ENCODE data around the gene EIF4G3.
A peak's percentile ranks its signal among the peaks of the same experiment; 100 is the strongest.

EIF4G3 gene

GRCh38 chr1:21012937-21013336 lies 163.8 kb downstream of the EIF4G3 start:
- CTCF ChIA-PET = interaction anchor here (2.1 kb wide), 1 partner anchor 25 kb away, joined by 5 read pairs; no protein-coding TSS in a partner anchor
- Histone ChIP-seq H3K27me3 (replicated peaks in 2 of 5; ENCODE audit: control insufficient read depth in 4 of 5, insufficient read depth in 5 of 5, low read length in 4 of 5) (no peaks in the 10 kb centered on the region), H3K27ac (ENCODE audit: insufficient read depth in 1 of 2, low read depth in 1 of 2, low read length in 2 of 2, poor library complexity in 1 of 2, severe bottlenecking in 2 of 2) (no peak overlapping the region), H3K9me3 (ENCODE audit: control extremely low read depth in 1 of 5, control insufficient read depth in 4 of 5, insufficient read depth in 2 of 5, low read depth in 1 of 5, low read length in 4 of 5) (peaks cover 0 to 1% (median 0%) of the 10 kb centered on the region in 5 experiments), H3K4me1 (ENCODE audit: control extremely low read depth in 1 of 4, control insufficient read depth in 4 of 4, insufficient read depth in 4 of 4, low read length in 3 of 4) (peaks cover 0 to 5% (median 0%) of the 10 kb centered on the region in 4 experiments), H3K4me3 (ENCODE audit: control insufficient read depth in 1 of 7, extremely low read depth in 1 of 7, insufficient read depth in 4 of 7, low read depth in 2 of 7, low read length in 6 of 7) (no peak overlapping the region), H3K36me3 (ENCODE audit: control insufficient read depth in 4 of 4, insufficient read depth in 4 of 4, low read length in 3 of 4) (no peaks in the 10 kb centered on the region)
- POLR2A ChIA-PET = no interaction called here
- no CpG with 5 or more reads among the region's 5 CpGs for WGBS (ENCODE audit: insufficient coverage)
- DNase-seq = no peak

GRCh38 chr1:21007876-21008275 lies 168.8 kb downstream of the EIF4G3 start:
- WGBS (ENCODE audit: insufficient coverage) = no CpG with 5 or more reads among the region's 1 CpG
- Histone ChIP-seq H3K4me1 (ENCODE audit: control extremely low read depth in 1 of 4, control insufficient read depth in 4 of 4, insufficient read depth in 4 of 4, low read length in 3 of 4) (peaks cover 3 to 16% (median 11%) of the 10 kb centered on the region in 4 experiments), H3K27me3 (replicated peaks in 2 of 5; ENCODE audit: control insufficient read depth in 4 of 5, insufficient read depth in 5 of 5, low read length in 4 of 5) (no peaks in the 10 kb centered on the region), H3K4me3 (ENCODE audit: control insufficient read depth in 1 of 7, extremely low read depth in 1 of 7, insufficient read depth in 4 of 7, low read depth in 2 of 7, low read length in 6 of 7) (no peak overlapping the region), H3K27ac (ENCODE audit: insufficient read depth in 1 of 2, low read depth in 1 of 2, low read length in 2 of 2, poor library complexity in 1 of 2, severe bottlenecking in 2 of 2) (no peak overlapping the region), H3K9me3 (ENCODE audit: control extremely low read depth in 1 of 5, control insufficient read depth in 4 of 5, insufficient read depth in 2 of 5, low read depth in 1 of 5, low read length in 4 of 5) (no peaks in the 10 kb centered on the region), H3K36me3 (ENCODE audit: control insufficient read depth in 4 of 4, insufficient read depth in 4 of 4, low read length in 3 of 4) (no peaks in the 10 kb centered on the region)
- no peak for DNase-seq
- POLR2A ChIA-PET = no interaction called here
- CTCF ChIA-PET = interaction anchor here (1.1 to 2.3 kb wide), 4 partner anchors 9 to 24 kb away, joined by 4 to 7 read pairs (median 5); no protein-coding TSS in a partner anchor

GRCh38 chr1:21005466-21006239 lies 171.0 kb downstream of the EIF4G3 start:
- WGBS (ENCODE audit: insufficient coverage) = 85% methylated on average over 4 of the region's 4 CpGs
- peaks cover 0 to 2% (median under 1%) of the 10 kb centered on the region in 4 experiments for H3K36me3 ChIP-seq (ENCODE audit: control insufficient read depth in 4 of 4, insufficient read depth in 4 of 4, low read length in 3 of 4)
- H3K9me3 ChIP-seq (ENCODE audit: control extremely low read depth in 1 of 5, control insufficient read depth in 4 of 5, insufficient read depth in 2 of 5, low read depth in 1 of 5, low read length in 4 of 5) = no peaks in the 10 kb centered on the region
- peaks cover 3 to 14% (median 10%) of the 10 kb centered on the region in 4 experiments for H3K4me1 ChIP-seq (ENCODE audit: control extremely low read depth in 1 of 4, control insufficient read depth in 4 of 4, insufficient read depth in 4 of 4, low read length in 3 of 4)
- DNase-seq = no peak
- ChIA-PET CTCF (no interaction called here), POLR2A (no interaction called here)
- no peak overlapping the region for H3K27ac ChIP-seq (ENCODE audit: insufficient read depth in 1 of 2, low read depth in 1 of 2, low read length in 2 of 2, poor library complexity in 1 of 2, severe bottlenecking in 2 of 2)
- H3K27me3 ChIP-seq (replicated peaks in 2 of 5; ENCODE audit: control insufficient read depth in 4 of 5, insufficient read depth in 5 of 5, low read length in 4 of 5) = no peaks in the 10 kb centered on the region
- no peak overlapping the region for H3K4me3 ChIP-seq (ENCODE audit: control insufficient read depth in 1 of 7, extremely low read depth in 1 of 7, insufficient read depth in 4 of 7, low read depth in 2 of 7, low read length in 6 of 7)

- Histone ChIP-seq H3K4me1 (ENCODE audit: control extremely low read depth in 1 of 4, control insufficient read depth in 4 of 4, insufficient read depth in 4 of 4, low read length in 3 of 4) (peaks cover 5 to 30% (median 19%) of the 10 kb centered on the region in 4 experiments), H3K9me3 (ENCODE audit: control extremely low read depth in 1 of 5, control insufficient read depth in 4 of 5, insufficient read depth in 2 of 5, low read depth in 1 of 5, low read length in 4 of 5) (no peaks in the 10 kb centered on the region), H3K4me3 (ENCODE audit: control insufficient read depth in 1 of 7, extremely low read depth in 1 of 7, insufficient read depth in 4 of 7, low read depth in 2 of 7, low read length in 6 of 7) (no peak overlapping the region), H3K27me3 (replicated peaks in 2 of 5; ENCODE audit: control insufficient read depth in 4 of 5, insufficient read depth in 5 of 5, low read length in 4 of 5) (no peaks in the 10 kb centered on the region), H3K36me3 (ENCODE audit: control insufficient read depth in 4 of 4, insufficient read depth in 4 of 4, low read length in 3 of 4) (peaks cover 0 to 2% (median under 1%) of the 10 kb centered on the region in 4 experiments), H3K27ac (ENCODE audit: insufficient read depth in 1 of 2, low read depth in 1 of 2, low read length in 2 of 2, poor library complexity in 1 of 2, severe bottlenecking in 2 of 2) (no peak overlapping the region)
- DNase-seq = peak; percentile 40 to 78 (median 68)
- ChIA-PET CTCF (interaction anchor here (1.1 to 1.4 kb wide), 2 partner anchors 12 to 25 kb away, joined by 3 to 5 read pairs; no protein-coding TSS in a partner anchor), POLR2A (interaction anchor here (0.7 kb wide), 2 partner anchors 19 to 40 kb away, joined by 3 to 4 read pairs; no protein-coding TSS in a partner anchor)
- 100% methylated on average over 1 of the region's 3 CpGs for WGBS (ENCODE audit: insufficient coverage)
These were observed 173.2 kb downstream of the EIF4G3 start for GRCh38 chr1:21003281-21004045.

- 83% methylated on average over 1 of the region's 2 CpGs for WGBS (ENCODE audit: insufficient coverage)
- CTCF ChIA-PET = interaction anchor here (1.4 kb wide), 1 partner anchor 19 kb away, joined by 3 read pairs; no protein-coding TSS in a partner anchor
- peaks cover 0 to 2% (median under 1%) of the 10 kb centered on the region in 4 experiments for H3K36me3 ChIP-seq (ENCODE audit: control insufficient read depth in 4 of 4, insufficient read depth in 4 of 4, low read length in 3 of 4)
These were observed 175.7 kb downstream of the EIF4G3 start for GRCh38 chr1:21001042-21001441.

GRCh38 chr1:21000245-21000594 lies 176.5 kb downstream of the EIF4G3 start:
- ChIA-PET POLR2A (interaction anchor here (0.5 to 0.6 kb wide), 2 partner anchors 52 to 66 kb away, joined by 3 read pairs; no protein-coding TSS in a partner anchor), CTCF (interaction anchor here (1.1 to 1.7 kb wide), 2 partner anchors 11 to 195 kb away, joined by 4 read pairs; no protein-coding TSS in a partner anchor)
- no peak overlapping the region for H3K27ac ChIP-seq (ENCODE audit: insufficient read depth in 1 of 2, low read depth in 1 of 2, low read length in 2 of 2, poor library complexity in 1 of 2, severe bottlenecking in 2 of 2)
- 100% methylated on average over 1 of the region's 2 CpGs for WGBS (ENCODE audit: insufficient coverage)
- H3K4me1 ChIP-seq (ENCODE audit: control extremely low read depth in 1 of 4, control insufficient read depth in 4 of 4, insufficient read depth in 4 of 4, low read length in 3 of 4) = peaks cover 17 to 40% (median 30%) of the 10 kb centered on the region in 4 experiments
- H3K27me3 ChIP-seq (replicated peaks in 2 of 5; ENCODE audit: control insufficient read depth in 4 of 5, insufficient read depth in 5 of 5, low read length in 4 of 5) = no peaks in the 10 kb centered on the region
- DNase-seq = no peak
- no peaks in the 10 kb centered on the region for H3K9me3 ChIP-seq (ENCODE audit: control extremely low read depth in 1 of 5, control insufficient read depth in 4 of 5, insufficient read depth in 2 of 5, low read depth in 1 of 5, low read length in 4 of 5)
- H3K36me3 ChIP-seq (ENCODE audit: control insufficient read depth in 4 of 4, insufficient read depth in 4 of 4, low read length in 3 of 4) = peaks cover 0 to 2% (median under 1%) of the 10 kb centered on the region in 4 experiments
- no peak overlapping the region for H3K4me3 ChIP-seq (ENCODE audit: control insufficient read depth in 1 of 7, extremely low read depth in 1 of 7, insufficient read depth in 4 of 7, low read depth in 2 of 7, low read length in 6 of 7)

More at GRCh38 chr1:21001042-21001441, 175.7 kb downstream of the EIF4G3 start:
- POLR2A ChIA-PET = no interaction called here
- DNase-seq = no peak
- Histone ChIP-seq H3K27ac (ENCODE audit: insufficient read depth in 1 of 2, low read depth in 1 of 2, low read length in 2 of 2, poor library complexity in 1 of 2, severe bottlenecking in 2 of 2) (no peak overlapping the region), H3K27me3 (replicated peaks in 2 of 5; ENCODE audit: control insufficient read depth in 4 of 5, insufficient read depth in 5 of 5, low read length in 4 of 5) (no peaks in the 10 kb centered on the region), H3K9me3 (ENCODE audit: control extremely low read depth in 1 of 5, control insufficient read depth in 4 of 5, insufficient read depth in 2 of 5, low read depth in 1 of 5, low read length in 4 of 5) (no peaks in the 10 kb centered on the region), H3K4me1 (ENCODE audit: control extremely low read depth in 1 of 4, control insufficient read depth in 4 of 4, insufficient read depth in 4 of 4, low read length in 3 of 4) (peaks cover 17 to 43% (median 32%) of the 10 kb centered on the region in 4 experiments), H3K4me3 (ENCODE audit: control insufficient read depth in 1 of 7, extremely low read depth in 1 of 7, insufficient read depth in 4 of 7, low read depth in 2 of 7, low read length in 6 of 7) (no peak overlapping the region)
